A549 treated with CpdA at 1 μM for 4 hours (cell line): ENCODE measurements around the gene CALHM5. TPM values are rescaled to one million over a fixed set of nuclear protein-coding genes. Genes with fewer than 3 reads are reported as not detected.

Experiments
- total RNA-seq: library from RNA; stranded (reverse); fragments of 200-300 nt; extraction: Qiagen RNA extraction; gene quantifications from 5 replicates; pipeline ENCODE4 v1.2.3, GENCODE V29; 2022; ENCODE audit warnings: low read depth

The CALHM5 gene
- 0.05 to 0.08 TPM (median 0.06 TPM) in 5 replicates for total RNA-seq

GRCh38 chr6:116511424-116512110 is at the start of gene CALHM5:
Gene CALHM5, plus strand, starts transcription at chr6:116511639. Its CDS starts 58 bp downstream, at chr6:116511697.

GRCh38 chr6:116545651-116546050 is 34.2 kb downstream of the CALHM5 start, which contains the start of gene TRAPPC3L:
Gene TRAPPC3L, minus strand, starts transcription at chr6:116545684. Its CDS starts 170 bp downstream, at chr6:116545514.

GRCh38 chr6:116553451-116553850 is 42.0 kb downstream of the CALHM5 start, which contains the start of gene CALHM4:
Gene CALHM4, plus strand, starts transcription at chr6:116553751. Its CDS starts 43 bp downstream, at chr6:116553794.

DNA sequence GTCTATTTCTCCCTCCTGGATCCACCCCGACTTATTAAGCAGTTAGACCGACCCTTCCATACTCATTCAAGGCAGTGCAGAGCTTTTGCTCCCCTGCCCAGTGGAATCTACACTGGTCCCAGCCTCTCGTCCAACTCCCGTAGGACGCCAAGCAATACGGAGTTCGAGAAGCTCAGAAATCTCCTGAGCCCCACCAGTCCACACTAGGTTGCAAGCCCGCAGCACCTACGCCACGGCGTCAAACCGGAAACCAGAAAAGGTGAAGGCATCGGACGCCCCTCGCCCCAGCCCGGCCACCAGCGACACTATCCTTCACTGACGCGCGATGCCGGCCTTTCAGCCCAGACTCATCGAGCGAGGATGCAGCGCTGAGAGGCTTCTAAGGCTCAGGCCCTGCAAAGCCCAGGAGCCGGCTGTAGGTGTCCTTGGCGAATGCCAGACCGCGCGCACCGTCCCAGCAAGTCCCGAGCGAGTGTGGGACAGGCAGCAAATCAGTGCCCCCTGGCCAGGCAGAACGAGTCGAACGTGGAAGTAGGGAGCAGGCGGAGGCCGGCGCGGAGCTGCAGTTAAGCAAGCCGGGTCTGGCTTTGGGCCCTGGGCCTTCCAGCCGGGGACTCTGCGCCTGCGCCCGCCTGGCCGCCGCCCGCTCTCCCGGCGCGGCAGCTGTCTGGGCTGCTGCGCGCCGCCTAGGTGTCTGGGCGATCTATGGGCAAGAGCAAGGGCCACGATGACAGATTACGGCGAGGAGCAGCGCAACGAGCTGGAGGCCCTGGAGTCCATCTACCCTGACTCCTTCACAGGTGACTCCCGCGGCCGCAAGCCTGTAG is 59.6 kb downstream of the CALHM5 start, which contains the start of gene RWDD1:
Gene RWDD1, plus strand, starts transcription at position 649 of the 827 bp plus-strand sequence. Its CDS starts 79 bp downstream, at position 728.

Other genes starting within 250 kb of the CALHM5 start
- 27.8 to 34.7 TPM (median 29.4 TPM) in 5 replicates for gene TSPYL1, start 231.7 kb upstream of the CALHM5 start, total RNA-seq
- gene DSE, start 140.7 kb upstream of the CALHM5 start, total RNA-seq: 15.5 to 19.1 TPM (median 18.5 TPM) in 5 replicates
- gene CALHM6, start 50.3 kb upstream of the CALHM5 start, total RNA-seq: not detected in 5 replicates
- not detected in 5 replicates for gene TRAPPC3L, start 34.0 kb downstream of the CALHM5 start, total RNA-seq
- gene CALHM4, start 42.1 kb downstream of the CALHM5 start, total RNA-seq: not detected in 5 replicates
- gene RWDD1, start 59.9 kb downstream of the CALHM5 start, total RNA-seq: 25.8 to 39.2 TPM (median 34.3 TPM) in 5 replicates
- 0.09 to 0.29 TPM (median 0.23 TPM) in 5 replicates for gene RSPH4A, start 104.8 kb downstream of the CALHM5 start, total RNA-seq
- gene ZUP1, start 157.1 kb downstream of the CALHM5 start, total RNA-seq: 5.9 to 7.5 TPM (median 6.4 TPM) in 5 replicates
- 1.1 to 2.9 TPM (median 1.3 TPM) in 5 replicates for gene KPNA5, start 169.6 kb downstream of the CALHM5 start, total RNA-seq